MV-4-11 (cell line): Measurements from ENCODE around the gene RGL2.

ENCODE experiments used
- DNase-seq: peaks from one replicate; lab custom pipeline; 2025; lab: John Stamatoyannopoulos, UW

RGL2 gene

DNA sequence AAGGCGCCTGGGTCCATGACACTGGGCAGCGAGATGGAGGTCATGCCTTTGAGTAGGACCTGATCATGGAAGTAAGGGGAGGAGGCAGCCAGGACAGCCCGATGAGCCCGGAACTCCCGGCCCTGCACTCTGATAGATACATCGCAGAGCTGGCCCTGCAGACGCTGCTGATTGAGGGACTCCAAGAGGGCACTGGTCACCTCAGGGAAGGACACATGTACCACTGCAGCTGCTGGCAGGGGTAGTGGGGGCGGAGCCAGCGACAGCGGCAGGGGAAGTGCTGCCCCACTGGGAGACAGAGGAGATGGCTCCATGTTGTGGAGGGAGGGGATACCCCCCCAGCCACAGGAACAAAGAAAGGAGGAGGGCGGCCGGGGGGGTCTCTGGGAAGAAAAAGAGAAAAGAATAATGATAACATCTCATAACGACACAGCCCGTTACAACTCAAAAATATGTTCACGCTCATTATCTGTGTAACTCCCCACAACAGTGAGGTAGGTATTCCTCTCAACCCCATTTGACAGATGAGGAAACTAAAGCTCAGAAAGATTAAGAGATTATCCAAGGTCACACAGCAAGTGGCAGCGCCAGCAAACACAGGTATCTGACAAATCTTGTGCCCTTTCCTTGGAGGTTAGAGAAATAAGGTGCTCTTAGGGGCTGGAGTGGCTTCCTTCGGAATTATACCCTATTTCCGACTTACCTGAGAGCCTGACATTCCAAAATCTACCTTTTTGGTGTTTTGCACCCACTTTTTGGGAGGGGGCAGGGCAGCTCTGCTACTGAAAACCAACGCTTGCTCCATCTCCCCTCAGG is 18.1 kb upstream of the RGL2 start:
- DNase-seq: no peak

DNA sequence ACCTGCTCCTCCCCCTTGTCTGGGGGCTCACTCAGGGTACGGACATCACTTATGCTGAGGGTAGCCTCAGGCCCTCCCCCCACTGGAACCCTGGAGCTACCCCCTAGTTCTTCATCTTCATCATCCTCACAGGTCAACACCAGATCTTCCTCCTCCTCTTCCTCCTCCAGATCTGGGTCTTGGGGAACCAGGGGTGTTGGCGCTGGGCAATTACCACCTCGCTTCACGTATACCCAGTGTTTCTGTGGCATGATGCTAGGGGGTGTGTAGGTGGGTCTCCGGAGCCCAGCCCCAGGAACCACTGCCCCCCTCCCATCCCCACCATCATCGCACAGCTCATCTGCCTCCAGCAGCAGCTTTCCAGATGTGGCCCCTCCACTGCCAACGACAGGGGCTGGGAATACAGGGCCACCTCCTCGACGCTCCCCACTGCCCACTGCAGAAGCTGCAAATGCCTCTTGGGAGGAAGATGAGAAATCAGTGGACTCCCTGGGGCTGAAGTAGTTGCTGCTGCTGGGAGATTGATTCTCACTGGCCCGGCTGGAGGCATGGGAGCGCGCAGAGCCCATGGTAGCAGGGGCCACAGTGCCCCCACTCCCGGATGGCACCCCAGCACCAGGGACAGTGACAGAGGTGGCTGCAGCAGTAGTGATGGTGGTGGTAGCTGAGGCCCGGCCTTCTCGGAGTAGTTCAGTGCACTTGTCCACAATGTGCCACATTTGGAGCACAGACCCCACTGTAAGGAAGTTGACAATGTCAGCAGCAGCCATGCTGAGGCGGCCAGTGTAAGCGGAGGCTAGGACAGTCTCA is 17.3 kb upstream of the RGL2 start:
- DNase-seq: no peak

GRCh38 chr6:33314943-33315792 is 16.4 kb upstream of the RGL2 start:
- no peak for DNase-seq

DNA sequence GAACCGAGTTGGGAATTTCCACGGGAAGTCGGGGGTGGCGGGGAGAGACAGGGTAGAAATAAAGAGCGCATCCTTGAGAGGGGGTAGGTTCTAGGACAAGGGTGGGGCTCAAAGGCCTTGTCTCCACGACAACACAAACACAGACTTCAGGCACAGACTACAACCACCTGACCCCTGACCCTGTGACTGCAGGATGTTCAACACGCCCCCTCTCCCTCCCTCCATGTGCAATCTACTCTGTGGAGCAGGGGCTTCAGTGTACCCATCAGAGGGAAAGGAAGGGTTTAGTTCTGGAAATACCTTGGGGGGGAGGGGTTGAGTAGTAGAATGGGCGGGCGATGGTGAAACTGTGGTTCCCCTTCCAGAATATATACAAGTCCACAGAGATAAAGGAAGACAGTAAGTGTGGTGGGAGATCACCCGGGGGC is 15.8 kb upstream of the RGL2 start:
- peak; percentile 52 for DNase-seq

GRCh38 chr6:33313709-33314514 is 15.2 kb upstream of the RGL2 start, which contains the start of gene TAPBP:
Gene TAPBP (minus strand): TSS chr6:33314078. CDS start chr6:33314041, 37 bp downstream.
- peak; percentile 51 for DNase-seq

GRCh38 chr6:33313105-33313708 is 14.5 kb upstream of the RGL2 start:
- DNase-seq: peak; percentile 59

GRCh38 chr6:33312361-33313104 is 13.8 kb upstream of the RGL2 start:
- peak; percentile 46 for DNase-seq

DNA sequence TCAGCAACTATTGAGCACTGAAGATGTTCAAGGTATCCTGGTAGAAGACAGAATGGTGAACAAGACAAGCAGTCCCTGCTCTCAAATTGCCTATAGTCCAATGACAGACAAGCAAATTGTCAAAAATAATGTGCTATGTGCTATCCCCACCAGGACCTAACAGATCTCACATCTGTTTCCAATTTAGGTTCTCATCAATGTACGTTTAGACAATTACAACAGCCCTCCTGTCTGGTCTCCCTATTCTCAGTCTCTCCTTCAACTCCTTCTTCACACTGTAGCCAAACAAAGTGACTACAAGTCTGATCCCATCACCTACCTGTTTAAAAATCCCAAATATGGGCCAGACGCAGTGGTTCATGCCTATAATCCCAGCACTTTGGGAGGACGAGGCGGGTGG is 7.6 kb upstream of the RGL2 start:
- DNase-seq: no peak

- DNase-seq: no peak
Observed at GRCh38 chr6:33305052-33305451, 6.3 kb upstream of the RGL2 start.

DNA sequence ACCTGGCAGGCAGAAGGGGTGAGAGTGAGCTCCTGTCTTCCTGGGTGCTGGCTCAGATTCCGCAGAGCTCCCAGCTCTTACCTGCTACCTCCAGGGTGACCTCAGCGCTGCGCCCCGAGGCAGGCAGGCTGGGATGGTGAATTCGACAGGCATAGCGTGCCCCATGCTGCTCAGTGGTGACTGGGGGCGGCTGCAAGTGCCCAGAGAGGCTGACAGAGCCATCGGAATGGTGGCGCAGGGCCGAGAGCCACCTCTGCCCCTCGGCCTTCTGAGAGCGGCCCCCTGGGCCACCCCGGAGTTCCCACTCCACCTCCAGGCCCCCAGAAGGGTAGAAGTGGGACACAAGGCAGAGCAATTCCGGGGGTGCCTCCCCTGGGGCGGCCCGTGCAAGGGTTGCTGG is 5.5 kb upstream of the RGL2 start:
- DNase-seq: no peak

- no peak for DNase-seq
Observed at GRCh38 chr6:33301877-33302276, 3.1 kb upstream of the RGL2 start.

DNA sequence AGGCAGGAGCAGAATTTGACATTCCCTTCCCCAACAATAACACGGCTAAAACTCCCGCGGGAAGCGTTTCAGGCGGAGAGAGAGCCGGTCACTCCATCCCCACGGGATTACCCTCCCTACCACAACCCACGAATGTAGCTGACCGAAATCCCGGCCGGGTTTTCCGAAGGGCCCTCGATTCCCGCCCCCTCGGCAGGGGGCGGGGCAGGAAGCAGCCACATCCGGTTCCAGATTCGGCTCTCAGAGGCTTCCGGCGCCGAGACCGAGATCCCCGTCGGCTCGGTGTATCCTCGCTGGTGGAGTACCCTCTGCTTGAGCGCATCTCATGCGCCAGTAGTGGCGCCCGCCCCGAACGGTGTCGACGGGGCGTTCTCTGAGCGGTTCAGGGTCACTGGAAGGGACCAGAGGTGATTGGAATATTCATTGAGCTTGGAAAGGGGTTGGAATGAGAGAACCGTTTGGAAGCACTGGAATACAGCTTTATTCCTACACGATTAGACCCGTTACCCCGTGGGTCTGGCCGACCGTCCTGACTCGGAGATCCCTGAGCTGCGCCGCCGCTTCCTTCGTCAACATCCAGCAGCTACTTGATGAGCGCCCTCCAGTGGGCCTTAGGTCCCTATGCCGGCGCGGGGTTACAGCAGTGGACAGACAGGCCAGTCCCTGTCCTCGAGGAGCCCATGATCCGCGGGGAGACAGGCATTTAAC is 649 bp upstream of the RGL2 start:
- peak; percentile 89 for DNase-seq

DNA sequence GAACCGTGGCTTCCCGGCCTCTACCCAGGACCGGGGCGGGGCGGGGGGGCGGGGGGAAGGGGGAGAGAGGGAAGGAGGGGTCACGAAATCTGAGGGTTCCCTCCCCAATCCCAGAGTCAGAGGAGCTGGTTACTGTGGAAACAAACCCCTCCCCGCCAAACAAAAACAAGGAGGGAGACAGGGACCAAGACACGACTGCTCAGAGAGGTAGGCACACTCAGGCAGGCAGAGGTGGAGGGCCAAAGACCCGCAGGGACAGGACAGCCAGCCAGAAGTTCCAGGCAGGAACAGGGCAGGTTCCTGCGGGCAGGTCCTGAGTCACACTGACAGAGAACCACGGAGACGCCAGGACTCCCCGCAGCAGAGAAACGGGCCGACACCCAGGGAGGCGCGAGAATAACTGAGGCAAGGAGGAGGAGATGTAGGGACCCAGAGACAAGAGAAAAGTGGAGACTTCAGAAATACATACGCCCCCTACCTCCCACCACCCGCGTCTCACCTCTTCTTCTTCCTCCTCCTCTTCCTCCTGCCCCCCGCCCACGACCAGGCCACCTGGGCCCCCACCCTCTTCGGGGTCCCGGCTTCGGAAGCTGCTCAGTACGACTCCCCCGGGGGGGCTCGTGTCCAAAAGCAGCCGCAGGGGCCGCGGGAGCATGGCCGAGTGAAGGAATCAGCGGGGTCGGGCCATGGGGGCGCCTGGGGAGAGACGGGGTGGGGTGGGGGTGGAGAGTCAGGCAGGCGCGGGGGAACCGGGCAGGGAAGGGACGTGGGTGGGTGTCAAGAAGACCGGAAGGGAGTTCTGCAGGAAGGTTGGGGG is 578 bp downstream of the RGL2 start:
- DNase-seq: peak; percentile 65

GRCh38 chr6:33297406-33297955 is 1.3 kb downstream of the RGL2 start:
- peak; percentile 22 for DNase-seq

DNA sequence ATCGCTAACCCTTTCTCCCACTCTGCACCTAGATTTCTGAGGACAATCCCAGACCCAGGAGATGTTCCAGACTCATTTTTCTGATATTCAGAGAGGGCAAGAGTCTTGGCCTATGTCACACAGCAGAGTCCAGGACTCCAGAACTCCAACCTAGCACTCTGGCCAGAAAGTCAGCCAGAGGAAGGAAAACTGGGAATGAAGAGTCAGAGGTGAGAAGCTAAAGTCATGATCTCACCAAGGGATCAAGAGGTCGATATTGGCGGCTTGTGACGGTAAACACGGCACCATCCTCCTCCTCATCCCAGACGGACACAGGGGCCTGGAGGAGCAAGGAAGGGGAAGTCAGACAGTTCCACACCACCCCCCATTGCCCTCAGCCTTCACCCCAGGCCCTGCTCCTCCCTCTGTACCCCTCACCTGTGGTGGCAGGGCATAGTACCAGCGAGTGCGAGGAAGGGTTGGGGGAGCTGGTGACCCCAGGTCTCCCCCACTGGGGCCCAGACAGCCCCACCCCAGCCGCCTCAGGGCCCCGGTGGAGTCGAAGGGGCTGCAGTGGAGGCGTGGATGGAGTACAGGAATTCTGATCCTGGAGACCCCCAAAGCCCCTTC is 1.8 kb downstream of the RGL2 start:
- no peak for DNase-seq

GRCh38 chr6:33295621-33296369 is 2.9 kb downstream of the RGL2 start:
- no peak for DNase-seq
